Lower leg skin (tissue), 3 donors: Measurements from ENCODE around the gene FA2H.

Source experiments
- POLR2A ChIP-seq, 2 donors: fragments of 450-650 bp; IDR thresholded peaks; one replicate each; pipeline ENCODE4 v1.6.1; 2016 to 2017; ENCODE audit warnings: antibody characterized with exemption in 2 of 2, mild to moderate bottlenecking in 1 of 2, moderate library complexity in 1 of 2
- TF ChIP-seq, protein P1 (sequence below), 3 donors: fragments of 450-650 bp; IDR thresholded peaks; one replicate each; pipeline ENCODE4 v1.5.1; 2016; ENCODE audit warnings: antibody characterized with exemption in 3 of 3, mild to moderate bottlenecking in 3 of 3, moderate library complexity in 2 of 3

DNA sequence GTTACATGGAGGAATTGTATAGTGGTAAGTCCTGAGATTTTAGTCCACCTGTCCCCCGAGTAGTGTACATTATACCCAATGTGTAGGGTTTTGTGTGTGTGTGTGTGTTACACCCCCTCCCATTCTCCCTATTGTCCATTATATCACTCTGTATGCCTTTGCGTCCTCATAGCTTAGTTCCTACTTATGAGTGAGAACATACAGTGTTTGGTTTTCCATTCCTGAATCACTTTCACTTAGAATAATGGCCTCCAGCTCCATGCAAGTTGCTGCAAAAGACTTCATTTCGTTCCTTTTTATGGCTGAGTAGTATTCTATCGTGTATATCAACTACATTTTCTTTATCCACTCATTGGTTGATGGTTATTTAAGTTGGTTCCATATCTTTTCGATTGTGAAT is 635 bp upstream of the FA2H start:
- TF ChIP-seq, protein P1, sequence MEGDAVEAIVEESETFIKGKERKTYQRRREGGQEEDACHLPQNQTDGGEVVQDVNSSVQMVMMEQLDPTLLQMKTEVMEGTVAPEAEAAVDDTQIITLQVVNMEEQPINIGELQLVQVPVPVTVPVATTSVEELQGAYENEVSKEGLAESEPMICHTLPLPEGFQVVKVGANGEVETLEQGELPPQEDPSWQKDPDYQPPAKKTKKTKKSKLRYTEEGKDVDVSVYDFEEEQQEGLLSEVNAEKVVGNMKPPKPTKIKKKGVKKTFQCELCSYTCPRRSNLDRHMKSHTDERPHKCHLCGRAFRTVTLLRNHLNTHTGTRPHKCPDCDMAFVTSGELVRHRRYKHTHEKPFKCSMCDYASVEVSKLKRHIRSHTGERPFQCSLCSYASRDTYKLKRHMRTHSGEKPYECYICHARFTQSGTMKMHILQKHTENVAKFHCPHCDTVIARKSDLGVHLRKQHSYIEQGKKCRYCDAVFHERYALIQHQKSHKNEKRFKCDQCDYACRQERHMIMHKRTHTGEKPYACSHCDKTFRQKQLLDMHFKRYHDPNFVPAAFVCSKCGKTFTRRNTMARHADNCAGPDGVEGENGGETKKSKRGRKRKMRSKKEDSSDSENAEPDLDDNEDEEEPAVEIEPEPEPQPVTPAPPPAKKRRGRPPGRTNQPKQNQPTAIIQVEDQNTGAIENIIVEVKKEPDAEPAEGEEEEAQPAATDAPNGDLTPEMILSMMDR (IDR thresholded peaks at IDR 0.05): no peak
- TF ChIP-seq POLR2A (IDR thresholded peaks at IDR 0.05): no peak
